Ishikawa (cell line): ENCODE data around the gene GALNT2.

Experiments used
- CEBPB ChIP-seq: IDR thresholded peaks from 2 replicates; pipeline ENCODE4 v1.6.1; 2012
- CREB1 ChIP-seq: IDR thresholded peaks from 2 replicates; pipeline ENCODE4 v1.6.1; 2012; ENCODE audit warnings: low read depth
- EGR1 ChIP-seq: IDR thresholded peaks from 2 replicates; pipeline ENCODE4 v1.6.1; 2012
- EP300 ChIP-seq: IDR thresholded peaks from 2 replicates; pipeline ENCODE4 v1.6.1; 2012; ENCODE audit warnings: borderline replicate concordance
- FOXM1 ChIP-seq: IDR thresholded peaks from 2 replicates; pipeline ENCODE4 v1.6.1; 2012; ENCODE audit warnings: low read depth, borderline replicate concordance
- MAX ChIP-seq: IDR thresholded peaks from 2 replicates; pipeline ENCODE4 v1.6.1; 2012
- NFIC ChIP-seq: IDR thresholded peaks from 2 replicates; pipeline ENCODE4 v1.6.1; 2012
- RAD21 ChIP-seq: IDR thresholded peaks from 2 replicates; pipeline ENCODE4 v1.6.1; 2012; ENCODE audit warnings: low read depth
- REST ChIP-seq: IDR thresholded peaks from 2 replicates; pipeline ENCODE4 v1.6.1; 2012; ENCODE audit warnings: low read depth, mild to moderate bottlenecking
- TAF1 ChIP-seq: IDR thresholded peaks from 2 replicates; pipeline ENCODE4 v1.6.1; 2012; ENCODE audit warnings: low read depth, mild to moderate bottlenecking
- TCF12 ChIP-seq: IDR thresholded peaks from 2 replicates; pipeline ENCODE4 v1.6.1; 2012; ENCODE audit warnings: low read depth
- TEAD4 ChIP-seq: IDR thresholded peaks from 2 replicates; pipeline ENCODE4 v1.6.1; 2012

GRCh38 chr1:230068952-230069684, 2.1 kb downstream of the GALNT2 start:
- TF ChIP-seq NFIC: no peak
- TF ChIP-seq REST: no peak
- TF ChIP-seq EP300: no peak
- no peak for TF ChIP-seq RAD21
- TF ChIP-seq TCF12: no peak
- TF ChIP-seq EGR1: no peak
- TF ChIP-seq MAX: no peak
- TF ChIP-seq FOXM1: no peak
- TF ChIP-seq CEBPB: no peak
- TF ChIP-seq TAF1: no peak
- no peak for TF ChIP-seq CREB1
- TF ChIP-seq TEAD4: no peak
